ENCODE measurements around the gene TACR1. TPM values are rescaled to one million over a fixed set of nuclear protein-coding genes. Genes with fewer than 3 reads are reported as not detected.
"Not testable (repeated sequence)": the region's sequence is repeated elsewhere in the genome, so short reads cannot be mapped to it uniquely, and the experiment has no call there.

TACR1 gene
- total RNA-seq, 1 donor from 2014 or later = not detected

- DNase-seq (ENCODE audit: extremely low read depth, low read depth, low spot score) = no peak
These were observed 4.1 kb downstream of the TACR1 start for GRCh38 chr2:75195076-75195691.

DNA sequence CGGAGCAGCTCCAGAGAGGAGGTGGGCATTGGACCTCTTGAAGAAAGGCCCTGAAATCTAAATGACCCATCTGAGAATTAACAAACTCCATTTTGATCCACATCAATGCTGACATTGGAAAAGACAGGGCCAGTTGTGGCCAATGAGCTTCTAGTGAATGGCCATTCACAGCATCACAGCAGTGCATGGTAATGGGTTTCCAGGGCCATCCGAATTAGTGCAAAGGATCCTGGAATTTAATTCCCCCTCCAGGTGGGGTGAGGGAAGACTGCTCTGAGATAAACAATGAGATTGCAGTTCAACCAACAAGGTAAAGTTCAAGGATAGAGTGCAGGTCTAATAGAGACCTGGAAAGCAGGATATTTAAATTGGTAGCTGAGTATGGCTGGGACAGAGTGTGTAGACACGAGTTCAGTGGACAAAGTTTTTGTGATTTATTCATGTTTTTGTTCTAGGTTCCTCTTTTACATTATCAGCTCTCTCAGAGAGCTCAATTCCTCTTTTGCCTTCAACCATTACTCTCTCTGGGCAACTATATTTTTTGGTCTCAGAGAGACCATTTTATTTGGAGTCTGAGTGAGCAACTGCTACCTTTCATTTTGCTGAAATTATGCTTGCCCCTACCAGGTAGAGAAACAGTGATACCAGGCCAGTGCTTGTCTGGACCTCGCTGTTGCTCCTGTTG, 5.0 kb downstream of the TACR1 start:
- no peak for DNase-seq (ENCODE audit: extremely low read depth, low read depth, low spot score)

GRCh38 chr2:75192496-75192895, 6.8 kb downstream of the TACR1 start:
- DNase-seq (ENCODE audit: extremely low read depth, low read depth, low spot score) = no peak

GRCh38 chr2:75190271-75190990, 8.9 kb downstream of the TACR1 start:
- DNase-seq (ENCODE audit: extremely low read depth, low read depth, low spot score) = no peak

- no peak for DNase-seq (ENCODE audit: extremely low read depth, low read depth, low spot score)
These were observed 12.5 kb downstream of the TACR1 start for GRCh38 chr2:75186821-75187220.

- DNase-seq (ENCODE audit: extremely low read depth, low read depth, low spot score) = no peak
These were observed 16.7 kb downstream of the TACR1 start for GRCh38 chr2:75182606-75183005.

DNA sequence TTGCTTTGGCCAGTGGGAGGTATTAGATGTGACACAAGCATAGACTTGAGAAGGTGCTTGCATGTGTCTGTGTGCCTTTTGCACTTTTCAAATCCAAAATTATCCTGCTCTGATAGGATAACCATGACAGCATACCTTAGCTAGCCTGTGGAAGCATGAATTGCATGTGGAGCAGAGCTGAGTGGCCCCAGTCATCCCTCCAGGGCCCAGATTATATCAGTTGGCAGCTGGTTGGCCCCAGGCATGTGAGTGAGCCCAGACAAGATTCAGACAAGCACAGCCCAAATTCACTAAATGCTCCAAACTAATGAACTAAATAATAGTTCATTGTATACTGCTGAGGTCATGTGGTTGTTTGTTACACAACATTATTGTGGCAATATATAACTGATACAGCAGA, 18.8 kb downstream of the TACR1 start:
- DNase-seq (ENCODE audit: extremely low read depth, low read depth, low spot score) = no peak

GRCh38 chr2:75177427-75177826, 21.9 kb downstream of the TACR1 start:
- no peak for DNase-seq (ENCODE audit: extremely low read depth, low read depth, low spot score)

- DNase-seq (ENCODE audit: extremely low read depth, low read depth, low spot score) = no peak
These were observed 23.9 kb downstream of the TACR1 start for GRCh38 chr2:75175456-75175855.

DNA sequence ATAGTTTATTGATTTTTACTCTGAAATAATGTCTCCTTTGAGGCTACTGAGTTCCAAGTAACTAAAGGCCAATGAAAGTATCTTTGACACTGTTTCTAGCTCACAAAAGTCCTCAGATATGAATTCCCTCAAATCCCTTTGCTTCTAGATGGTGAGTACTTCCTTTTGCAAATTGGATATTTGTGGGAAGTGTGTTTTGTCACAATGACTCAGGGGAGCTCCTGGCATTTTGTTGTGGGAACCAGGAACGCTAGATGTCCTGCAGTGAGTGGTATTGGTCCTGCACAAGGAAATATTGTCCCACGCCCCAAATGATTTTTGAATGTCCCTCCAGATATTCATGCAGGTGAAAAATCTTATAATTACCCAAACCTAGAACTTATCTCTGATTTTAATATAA, 24.3 kb downstream of the TACR1 start:
- no peak for DNase-seq (ENCODE audit: extremely low read depth, low read depth, low spot score)

DNA sequence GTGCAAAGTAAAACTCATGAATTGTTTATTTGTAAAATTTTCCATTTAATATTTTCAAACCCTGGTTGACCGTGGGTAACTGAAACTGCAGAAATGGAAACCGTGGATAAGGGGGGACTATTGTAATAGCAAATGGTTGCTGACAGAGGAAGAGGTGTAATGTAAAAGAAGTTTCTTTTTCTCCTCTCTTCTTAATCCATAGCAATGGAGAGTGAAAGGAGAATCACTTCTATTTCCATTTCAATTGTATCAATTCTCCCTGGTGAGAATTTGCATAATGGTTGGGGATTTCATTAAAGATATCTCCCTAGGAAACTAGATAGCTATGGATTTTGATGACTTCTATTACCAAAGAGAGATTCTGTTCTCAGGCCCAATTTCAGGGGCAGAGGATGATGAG, 24.8 kb downstream of the TACR1 start:
- no peak for DNase-seq (ENCODE audit: extremely low read depth, low read depth, low spot score)

DNA sequence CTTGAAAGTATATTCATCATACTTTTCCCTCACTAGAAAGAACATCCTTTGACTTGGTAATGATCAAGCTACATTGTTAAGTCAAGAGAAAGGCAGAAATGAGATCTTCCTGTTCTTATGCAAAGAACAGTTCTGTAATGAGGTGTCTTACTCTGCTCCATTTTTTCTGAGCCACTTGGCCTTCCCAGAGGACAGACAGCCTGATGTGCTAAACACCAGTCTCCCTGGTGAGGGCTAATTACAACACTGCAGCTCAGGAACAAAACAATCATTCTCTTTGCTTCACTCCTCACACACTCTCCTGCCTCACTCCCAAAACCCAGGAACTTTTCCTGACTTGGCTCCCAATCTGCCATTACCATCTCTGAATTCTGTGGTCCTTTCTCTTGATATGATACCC, 25.6 kb downstream of the TACR1 start:
- no peak for DNase-seq (ENCODE audit: extremely low read depth, low read depth, low spot score)

DNA sequence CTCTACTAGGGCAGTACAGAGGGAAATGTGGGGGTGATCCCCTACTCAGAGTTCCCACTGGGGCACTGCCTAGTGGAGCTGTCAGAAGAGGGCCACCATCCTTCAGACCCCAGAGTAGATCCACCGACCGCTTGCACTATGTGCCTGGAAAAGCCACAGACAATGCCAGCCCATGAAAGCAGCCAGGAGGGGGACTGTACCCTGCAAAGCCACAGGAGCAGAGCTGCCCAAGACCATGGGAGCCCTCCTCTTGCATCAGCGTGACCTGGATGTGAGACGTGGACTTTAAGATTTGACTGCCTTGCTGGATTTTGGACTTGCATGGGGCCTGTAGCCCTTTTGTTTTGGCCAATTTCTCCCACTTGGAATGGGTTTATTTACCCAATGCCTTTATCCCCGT, 27.9 kb downstream of the TACR1 start:
- not testable (repeated sequence) for DNase-seq (ENCODE audit: extremely low read depth, low read depth, low spot score)

DNA sequence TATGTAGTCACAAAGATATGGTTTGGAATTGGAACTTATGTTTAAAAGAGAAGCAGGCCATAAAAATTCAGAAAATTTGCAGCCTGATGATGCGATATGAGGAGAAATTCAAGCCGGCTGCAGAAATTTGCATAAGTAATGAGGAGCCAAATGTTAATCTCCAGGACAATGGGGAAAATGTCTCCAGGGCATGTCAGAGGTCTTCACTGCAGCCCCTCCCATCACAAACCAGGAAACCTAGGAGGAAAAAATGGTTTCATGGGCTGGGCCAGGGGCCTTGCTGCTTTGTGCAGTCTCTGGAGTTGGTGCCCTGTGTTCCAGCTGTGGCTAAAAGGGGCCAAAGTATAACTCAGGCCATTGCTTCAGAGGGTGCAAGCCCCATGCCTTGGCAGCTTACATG, 28.4 kb downstream of the TACR1 start:
- no peak for DNase-seq (ENCODE audit: extremely low read depth, low read depth, low spot score)

DNA sequence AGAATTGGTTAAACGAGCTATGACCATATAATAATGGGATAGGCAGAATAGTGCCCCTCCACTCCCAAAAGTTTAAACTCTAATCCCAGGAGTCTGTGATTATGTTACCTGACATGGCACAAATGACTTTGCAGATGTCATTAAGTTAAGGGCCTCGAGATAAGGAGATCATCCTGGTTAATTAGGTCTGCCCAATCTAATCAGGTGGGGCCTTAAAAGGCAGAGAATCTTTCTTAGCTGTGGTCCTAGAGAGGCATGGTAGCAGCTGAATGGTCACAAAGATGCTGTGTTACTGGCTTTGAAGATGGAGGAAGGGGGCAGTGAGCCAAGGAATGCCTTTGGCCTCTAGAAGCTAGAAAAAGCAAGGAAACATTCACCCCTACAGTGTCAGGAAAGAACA, 31.1 kb downstream of the TACR1 start:
- DNase-seq (ENCODE audit: extremely low read depth, low read depth, low spot score) = no peak

DNA sequence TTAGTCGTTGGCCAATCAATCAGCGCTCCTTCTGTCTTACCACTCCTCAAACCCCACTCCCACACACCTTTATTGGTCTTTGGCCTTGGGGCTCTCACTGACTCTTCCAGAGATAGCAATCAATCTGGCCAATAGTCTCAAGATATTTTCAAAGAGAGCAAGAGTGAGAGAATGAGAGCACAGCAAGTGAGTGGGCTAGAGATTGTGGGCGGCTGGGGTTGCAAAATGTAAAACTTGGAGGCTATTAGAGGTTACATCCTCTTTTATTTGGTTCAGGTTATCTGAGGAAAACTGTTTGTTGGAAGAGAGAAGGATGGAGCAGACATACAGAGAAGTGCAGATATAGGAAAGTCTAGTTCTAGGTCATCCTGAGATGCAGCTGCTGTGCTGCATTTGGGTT, 32.8 kb downstream of the TACR1 start:
- no peak for DNase-seq (ENCODE audit: extremely low read depth, low read depth, low spot score)

DNA sequence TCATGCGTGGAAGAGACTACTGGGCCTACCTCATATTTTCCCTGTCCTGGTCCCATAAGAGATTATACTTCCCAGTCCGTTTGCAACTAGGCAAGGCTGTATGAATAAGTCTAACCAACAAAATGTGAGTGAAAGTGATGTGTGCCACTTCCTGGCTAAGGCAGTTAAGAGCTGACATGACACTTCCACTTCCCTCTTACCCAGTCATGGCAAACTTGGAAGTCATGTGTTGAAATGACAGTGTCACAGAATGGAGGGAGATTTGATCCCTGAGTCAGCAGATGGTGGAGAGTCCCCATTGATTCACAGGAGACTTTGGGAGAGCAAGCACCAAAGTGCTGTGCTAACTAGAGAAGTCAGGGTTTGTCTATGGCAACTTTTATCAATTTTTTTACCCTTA, 36.4 kb downstream of the TACR1 start:
- DNase-seq (ENCODE audit: extremely low read depth, low read depth, low spot score) = no peak

DNA sequence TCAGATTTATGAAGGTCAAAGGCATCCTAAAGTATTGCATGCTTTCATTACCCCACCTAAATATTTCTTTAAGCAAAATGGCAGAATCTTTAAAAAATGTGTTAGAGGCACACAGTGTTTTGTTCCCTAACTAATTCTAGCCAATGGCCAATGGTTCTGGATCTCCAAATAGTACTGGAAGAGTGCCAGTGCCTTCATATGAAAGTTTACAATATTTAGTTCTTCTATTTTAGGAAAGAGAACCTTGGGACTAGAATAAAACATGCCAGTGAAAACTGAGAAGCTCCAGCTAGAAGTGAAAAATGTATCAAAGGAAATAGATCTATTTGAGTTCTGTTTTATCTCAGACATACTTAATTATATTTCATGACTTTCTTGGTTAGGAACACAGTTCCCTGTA, 37.1 kb downstream of the TACR1 start:
- DNase-seq (ENCODE audit: extremely low read depth, low read depth, low spot score) = no peak

GRCh38 chr2:75157435-75157834, 41.9 kb downstream of the TACR1 start:
- DNase-seq (ENCODE audit: extremely low read depth, low read depth, low spot score) = no peak

DNA sequence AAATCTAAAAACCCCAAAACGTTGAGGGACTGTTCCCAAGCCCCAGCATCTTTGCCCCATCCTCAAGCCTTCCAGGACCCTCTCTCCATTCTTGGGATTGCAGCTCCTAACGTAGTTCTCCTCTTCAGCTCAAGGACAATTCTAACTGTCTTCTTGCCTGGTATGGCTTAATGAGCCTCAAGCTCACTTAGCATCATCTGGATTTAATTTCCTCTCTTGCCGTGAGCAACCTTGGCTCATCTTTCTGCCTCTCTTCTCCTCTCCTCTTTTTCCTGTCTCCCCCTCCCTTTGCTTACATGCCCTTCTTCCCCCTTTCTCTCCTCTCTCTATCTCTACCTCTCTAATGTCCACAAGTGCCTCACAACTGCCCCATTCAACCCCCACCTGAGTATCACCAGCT, 44.2 kb downstream of the TACR1 start:
- no peak for DNase-seq (ENCODE audit: extremely low read depth, low read depth, low spot score)

- DNase-seq (ENCODE audit: extremely low read depth, low read depth, low spot score) = no peak
These were observed 46.1 kb downstream of the TACR1 start for GRCh38 chr2:75153221-75153620.

DNA sequence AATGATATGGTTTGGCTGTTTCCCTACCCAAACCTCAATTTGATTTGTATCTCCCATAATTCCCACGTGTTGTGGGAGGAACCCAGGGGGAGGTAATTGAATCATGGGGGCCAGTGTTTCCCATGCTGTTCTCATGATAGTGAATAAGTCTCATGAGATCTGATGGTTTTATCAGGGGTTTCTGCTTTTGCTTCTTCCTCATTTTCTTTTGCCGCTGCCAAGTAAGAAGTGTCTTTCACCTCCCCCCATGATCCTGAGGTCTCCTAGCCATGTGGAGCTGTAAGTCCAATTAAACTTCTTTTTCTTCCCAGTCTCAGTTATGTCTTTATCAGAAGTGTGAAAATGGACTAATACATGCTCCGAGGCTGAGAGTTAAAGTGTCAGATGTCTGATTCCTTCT, 47.1 kb downstream of the TACR1 start:
- DNase-seq (ENCODE audit: extremely low read depth, low read depth, low spot score) = not testable (repeated sequence)

All from glomerular endothelial cell (primary cell).